ENCODE results near the gene RAB32.

The RAB32 gene

DNA sequence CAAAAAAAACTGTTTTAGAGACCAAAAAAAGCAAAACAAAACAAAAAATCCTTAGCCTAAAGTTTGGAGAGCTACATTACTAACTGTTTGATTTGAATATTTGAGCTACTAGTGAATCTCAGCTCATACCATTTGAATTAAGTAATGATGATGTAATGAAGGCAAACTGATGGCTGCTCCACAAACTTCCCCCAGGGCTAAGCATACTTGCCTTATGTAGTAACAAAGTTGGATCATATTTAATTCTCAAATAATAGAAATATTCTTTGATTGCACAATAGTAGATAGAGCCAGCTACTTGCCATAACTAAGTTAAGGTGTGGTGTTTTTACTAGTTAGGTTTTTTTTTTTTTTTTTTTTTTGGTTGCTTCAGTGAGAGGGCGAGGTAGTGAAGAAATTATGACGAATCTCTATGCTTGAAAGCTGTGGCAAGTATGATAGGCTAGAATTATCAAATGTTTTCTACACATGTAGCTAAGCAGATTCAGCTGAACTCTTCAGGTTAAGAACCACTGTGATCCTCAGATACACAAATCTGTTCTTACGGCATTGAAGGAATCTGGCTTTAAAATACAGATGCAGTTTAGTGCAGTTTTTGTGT, 2.9 kb downstream of the RAB32 start:
- Histone ChIP-seq H3K4me3 (ENCODE audit: low read depth in 1 of 2, low read length in 2 of 2) (no peak overlapping the region), H3K27ac (ENCODE audit: low read length) (no peak overlapping the region), H3K9ac (ENCODE audit: low read depth, low read length) (no peak overlapping the region), H3K4me2 (ENCODE audit: insufficient read depth, low read length) (no peak overlapping the region), H3K27me3 (ENCODE audit: insufficient read depth, low read length, poor library complexity) (no peaks in the 10 kb centered on the region), H3K9me3 (ENCODE audit: insufficient read depth, low read length, severe bottlenecking) (no peaks in the 10 kb centered on the region), H3K79me2 (ENCODE audit: insufficient read depth, low read length) (no peaks in the 10 kb centered on the region), H2AFZ (ENCODE audit: low read depth, low read length) (no peak overlapping the region), H3K36me3 (ENCODE audit: insufficient read depth, low read length) (no peaks in the 10 kb centered on the region), H3K4me1 (ENCODE audit: insufficient read depth, low read length) (no peaks in the 10 kb centered on the region), H4K20me1 (ENCODE audit: insufficient read depth, low read length) (no peaks in the 10 kb centered on the region)
- DNase-seq (no peak), ATAC-seq (ENCODE audit: insufficient read depth, low read depth) (no peak)
- no peak for TF ChIP-seq EZH2 (IDR thresholded peaks at IDR 0.05; ENCODE audit: borderline replicate concordance, low read depth, low read length, severe bottlenecking)
- TF ChIP-seq, protein P1, sequence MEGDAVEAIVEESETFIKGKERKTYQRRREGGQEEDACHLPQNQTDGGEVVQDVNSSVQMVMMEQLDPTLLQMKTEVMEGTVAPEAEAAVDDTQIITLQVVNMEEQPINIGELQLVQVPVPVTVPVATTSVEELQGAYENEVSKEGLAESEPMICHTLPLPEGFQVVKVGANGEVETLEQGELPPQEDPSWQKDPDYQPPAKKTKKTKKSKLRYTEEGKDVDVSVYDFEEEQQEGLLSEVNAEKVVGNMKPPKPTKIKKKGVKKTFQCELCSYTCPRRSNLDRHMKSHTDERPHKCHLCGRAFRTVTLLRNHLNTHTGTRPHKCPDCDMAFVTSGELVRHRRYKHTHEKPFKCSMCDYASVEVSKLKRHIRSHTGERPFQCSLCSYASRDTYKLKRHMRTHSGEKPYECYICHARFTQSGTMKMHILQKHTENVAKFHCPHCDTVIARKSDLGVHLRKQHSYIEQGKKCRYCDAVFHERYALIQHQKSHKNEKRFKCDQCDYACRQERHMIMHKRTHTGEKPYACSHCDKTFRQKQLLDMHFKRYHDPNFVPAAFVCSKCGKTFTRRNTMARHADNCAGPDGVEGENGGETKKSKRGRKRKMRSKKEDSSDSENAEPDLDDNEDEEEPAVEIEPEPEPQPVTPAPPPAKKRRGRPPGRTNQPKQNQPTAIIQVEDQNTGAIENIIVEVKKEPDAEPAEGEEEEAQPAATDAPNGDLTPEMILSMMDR (IDR thresholded peaks at IDR 0.05; ENCODE audit: borderline replicate concordance, extremely low read depth, low read length, poor library complexity, severe bottlenecking), result no peak

DNA sequence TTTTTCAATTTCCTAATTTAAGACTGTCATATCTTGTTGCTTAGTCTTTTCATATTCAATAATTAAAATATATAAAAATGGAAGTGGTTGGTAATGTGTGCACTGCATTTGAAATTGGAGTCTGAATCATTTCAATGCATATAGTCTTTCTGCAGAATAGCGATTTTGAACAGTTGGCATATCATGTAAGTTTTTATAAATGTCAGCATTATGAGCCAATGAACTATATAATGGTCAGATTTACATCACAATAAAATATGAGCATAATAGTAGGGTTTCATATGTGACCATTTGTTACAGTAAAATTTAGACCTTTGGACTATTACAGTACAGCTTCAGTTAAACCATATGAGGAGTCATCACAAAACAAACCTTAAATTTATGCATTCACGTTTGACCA, 4.3 kb downstream of the RAB32 start:
- Histone ChIP-seq H3K27ac (ENCODE audit: low read length) (no peak overlapping the region), H3K9me3 (ENCODE audit: insufficient read depth, low read length, severe bottlenecking) (no peaks in the 10 kb centered on the region), H3K4me2 (ENCODE audit: insufficient read depth, low read length) (no peak overlapping the region), H3K79me2 (ENCODE audit: insufficient read depth, low read length) (no peaks in the 10 kb centered on the region), H3K27me3 (ENCODE audit: insufficient read depth, low read length, poor library complexity) (no peaks in the 10 kb centered on the region), H3K36me3 (ENCODE audit: insufficient read depth, low read length) (no peaks in the 10 kb centered on the region), H3K9ac (ENCODE audit: low read depth, low read length) (no peak overlapping the region), H2AFZ (ENCODE audit: low read depth, low read length) (no peak overlapping the region), H3K4me1 (ENCODE audit: insufficient read depth, low read length) (no peaks in the 10 kb centered on the region), H4K20me1 (ENCODE audit: insufficient read depth, low read length) (no peaks in the 10 kb centered on the region), H3K4me3 (ENCODE audit: low read depth in 1 of 2, low read length in 2 of 2) (no peak overlapping the region)
- no peak for ATAC-seq (ENCODE audit: insufficient read depth, low read depth)
- no peak for TF ChIP-seq EZH2 (IDR thresholded peaks at IDR 0.05; ENCODE audit: borderline replicate concordance, low read depth, low read length, severe bottlenecking)
- DNase-seq, result no peak

DNA sequence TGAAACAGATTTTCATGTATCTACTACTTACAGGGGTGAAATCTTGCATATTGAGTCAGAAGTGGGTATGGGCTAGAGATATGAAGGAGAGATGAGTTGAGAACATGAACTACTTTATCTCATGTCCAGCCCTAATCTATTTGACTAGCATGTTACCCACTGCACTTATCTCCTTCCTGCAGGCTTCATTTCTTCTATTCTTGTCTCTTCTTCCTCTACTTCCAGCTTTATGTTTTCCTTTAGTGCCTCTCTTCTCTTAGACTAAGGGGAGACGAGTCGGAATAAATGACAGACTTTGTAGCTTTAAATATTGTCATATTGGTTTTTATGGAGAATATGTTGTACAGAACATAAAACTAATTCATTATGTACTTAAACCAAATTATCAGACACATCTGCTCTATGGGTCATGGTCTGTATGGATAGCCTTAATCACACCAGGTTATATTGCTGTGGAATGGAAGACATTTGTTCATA, 5.3 kb downstream of the RAB32 start:
- DNase-seq (no peak), ATAC-seq (ENCODE audit: insufficient read depth, low read depth) (no peak)
- no peaks in the 10 kb centered on the region for H3K9me3 ChIP-seq (ENCODE audit: insufficient read depth, low read length, severe bottlenecking)
- H3K4me1 ChIP-seq (ENCODE audit: insufficient read depth, low read length), result no peaks in the 10 kb centered on the region
- H3K27me3 ChIP-seq (ENCODE audit: insufficient read depth, low read length, poor library complexity), result no peaks in the 10 kb centered on the region
- no peaks in the 10 kb centered on the region for H3K36me3 ChIP-seq (ENCODE audit: insufficient read depth, low read length)
- no peaks in the 10 kb centered on the region for H4K20me1 ChIP-seq (ENCODE audit: insufficient read depth, low read length)
- no peaks in the 10 kb centered on the region for H3K79me2 ChIP-seq (ENCODE audit: insufficient read depth, low read length)
- no peak overlapping the region for H3K9ac ChIP-seq (ENCODE audit: low read depth, low read length)
- TF ChIP-seq, protein P1 (IDR thresholded peaks at IDR 0.05; ENCODE audit: borderline replicate concordance, extremely low read depth, low read length, poor library complexity, severe bottlenecking), result no peak
- no peak for TF ChIP-seq EZH2 (IDR thresholded peaks at IDR 0.05; ENCODE audit: borderline replicate concordance, low read depth, low read length, severe bottlenecking)
- no peak overlapping the region for H3K27ac ChIP-seq (ENCODE audit: low read length)
- H3K4me3 ChIP-seq (ENCODE audit: low read depth in 1 of 2, low read length in 2 of 2), result no peak overlapping the region
- H3K4me2 ChIP-seq (ENCODE audit: insufficient read depth, low read length), result no peak overlapping the region
- H2AFZ ChIP-seq (ENCODE audit: low read depth, low read length), result no peak overlapping the region

DNA sequence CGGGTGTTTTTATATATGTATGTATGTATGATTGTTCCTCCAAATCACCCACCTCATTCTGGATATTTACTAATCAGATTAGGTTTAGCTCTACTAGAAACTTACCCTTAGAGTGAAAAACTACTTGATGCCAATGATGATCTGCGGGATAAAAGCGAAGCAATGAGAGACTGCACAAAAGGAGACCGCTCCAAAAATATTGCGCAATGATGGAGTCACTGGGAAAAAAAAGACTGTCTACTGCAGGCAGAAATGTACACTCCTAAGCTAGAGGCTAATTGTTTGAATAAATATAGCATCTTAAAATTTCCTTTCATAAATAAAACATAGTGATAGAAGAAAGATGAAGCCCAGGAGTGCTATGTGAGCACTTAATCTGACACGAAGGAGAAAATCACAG, 7.3 kb downstream of the RAB32 start:
- H3K4me2 ChIP-seq (ENCODE audit: insufficient read depth, low read length), result no peak overlapping the region
- ATAC-seq (ENCODE audit: insufficient read depth, low read depth) (no peak), DNase-seq (no peak)
- H3K79me2 ChIP-seq (ENCODE audit: insufficient read depth, low read length), result no peaks in the 10 kb centered on the region
- no peaks in the 10 kb centered on the region for H3K4me1 ChIP-seq (ENCODE audit: insufficient read depth, low read length)
- H3K9ac ChIP-seq (ENCODE audit: low read depth, low read length), result no peak overlapping the region
- H3K9me3 ChIP-seq (ENCODE audit: insufficient read depth, low read length, severe bottlenecking), result no peaks in the 10 kb centered on the region
- no peak overlapping the region for H3K4me3 ChIP-seq (ENCODE audit: low read depth in 1 of 2, low read length in 2 of 2)
- no peaks in the 10 kb centered on the region for H3K27me3 ChIP-seq (ENCODE audit: insufficient read depth, low read length, poor library complexity)
- H3K27ac ChIP-seq (ENCODE audit: low read length), result no peak overlapping the region
- H4K20me1 ChIP-seq (ENCODE audit: insufficient read depth, low read length), result no peaks in the 10 kb centered on the region
- TF ChIP-seq EZH2 (IDR thresholded peaks at IDR 0.05; ENCODE audit: borderline replicate concordance, low read depth, low read length, severe bottlenecking), result no peak
- H3K36me3 ChIP-seq (ENCODE audit: insufficient read depth, low read length), result no peaks in the 10 kb centered on the region
- no peak overlapping the region for H2AFZ ChIP-seq (ENCODE audit: low read depth, low read length)
